Central memory CD8-positive, alpha-beta T cell (primary cell): Measurements from ENCODE around the gene S1PR2.
"Not testable (repeated sequence)": the region's sequence is repeated elsewhere in the genome, so short reads cannot be mapped to it uniquely, and the experiment has no call there.

Experiments
- ATAC-seq: fragments of 150-1000 bp; cut with Tn5 transposase; replicated peaks from 2 replicates; pipeline ENCODE4 v1.10.0; 2022; ENCODE audit warnings: mild to moderate bottlenecking, moderate FRiP score, moderate number of reproducible peaks; ENCODE audit not compliant: poor library complexity, severe bottlenecking; ENCODE audit errors: extremely low read depth
- DNase-seq, 2 donors: peaks; one replicate each; pipeline ENCODE4 v3.0.0; 2021; ENCODE audit warnings: low spot score in 2 of 2
- H3K27ac Mint-ChIP-seq: one replicate; pipeline ENCODE4 v1.8.0; 2022; ENCODE audit warnings: low read depth, mild to moderate bottlenecking, moderate library complexity, mixed read lengths
- H3K27me3 Mint-ChIP-seq: one replicate; pipeline ENCODE4 v1.8.0; 2022; ENCODE audit warnings: mixed read lengths
- H3K36me3 Mint-ChIP-seq: one replicate; pipeline ENCODE4 v1.8.0; 2022; ENCODE audit warnings: mild to moderate bottlenecking, moderate library complexity, mixed read lengths; ENCODE audit not compliant: insufficient read depth
- H3K4me1 Mint-ChIP-seq: one replicate; pipeline ENCODE4 v1.8.0; 2022; ENCODE audit warnings: mixed read lengths
- H3K4me3 Mint-ChIP-seq: one replicate; pipeline ENCODE4 v1.8.0; 2022; ENCODE audit warnings: mild to moderate bottlenecking, moderate library complexity, mixed read lengths
- H3K9me3 Mint-ChIP-seq: one replicate; pipeline ENCODE4 v1.8.0; 2022; ENCODE audit warnings: mixed read lengths

S1PR2 gene

GRCh38 chr19:10209315-10209714, 21.8 kb downstream of the S1PR2 start:
- Mint-ChIP-seq H3K27ac (no peak overlapping the region), H3K4me1 (no peaks in the 10 kb centered on the region), H3K4me3 (no peak overlapping the region), H3K27me3 (no peaks in the 10 kb centered on the region), H3K36me3 (peaks cover 3% of the 10 kb centered on the region), H3K9me3 (peaks cover 5% of the 10 kb centered on the region)
- ATAC-seq (no peak), DNase-seq (no peak)

DNA sequence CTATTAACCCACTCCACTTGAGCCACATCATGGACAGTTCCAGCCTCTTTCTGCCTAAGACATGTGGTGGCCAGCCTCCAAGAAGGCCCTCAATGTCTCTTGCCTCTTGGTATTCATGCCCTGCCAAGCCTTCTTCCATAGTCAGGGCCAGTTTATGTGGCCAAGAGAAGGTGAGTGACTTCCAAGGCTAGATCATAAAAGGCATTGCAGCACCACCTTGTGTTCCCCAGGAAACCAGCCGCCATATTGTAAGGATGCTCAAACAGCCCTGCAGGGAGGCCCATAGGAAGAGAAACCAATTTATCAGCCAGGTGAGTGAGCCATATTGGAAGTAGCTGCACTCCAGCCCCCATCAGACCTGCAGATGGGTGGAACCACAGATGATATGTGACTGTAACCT, 24.1 kb downstream of the S1PR2 start:
- Mint-ChIP-seq H3K4me3 (no peak overlapping the region), H3K27me3 (no peaks in the 10 kb centered on the region), H3K27ac (no peak overlapping the region), H3K36me3 (peaks cover 3% of the 10 kb centered on the region), H3K4me1 (no peaks in the 10 kb centered on the region), H3K9me3 (peaks cover 5% of the 10 kb centered on the region)
- DNase-seq (no peak), ATAC-seq (no peak)

DNA sequence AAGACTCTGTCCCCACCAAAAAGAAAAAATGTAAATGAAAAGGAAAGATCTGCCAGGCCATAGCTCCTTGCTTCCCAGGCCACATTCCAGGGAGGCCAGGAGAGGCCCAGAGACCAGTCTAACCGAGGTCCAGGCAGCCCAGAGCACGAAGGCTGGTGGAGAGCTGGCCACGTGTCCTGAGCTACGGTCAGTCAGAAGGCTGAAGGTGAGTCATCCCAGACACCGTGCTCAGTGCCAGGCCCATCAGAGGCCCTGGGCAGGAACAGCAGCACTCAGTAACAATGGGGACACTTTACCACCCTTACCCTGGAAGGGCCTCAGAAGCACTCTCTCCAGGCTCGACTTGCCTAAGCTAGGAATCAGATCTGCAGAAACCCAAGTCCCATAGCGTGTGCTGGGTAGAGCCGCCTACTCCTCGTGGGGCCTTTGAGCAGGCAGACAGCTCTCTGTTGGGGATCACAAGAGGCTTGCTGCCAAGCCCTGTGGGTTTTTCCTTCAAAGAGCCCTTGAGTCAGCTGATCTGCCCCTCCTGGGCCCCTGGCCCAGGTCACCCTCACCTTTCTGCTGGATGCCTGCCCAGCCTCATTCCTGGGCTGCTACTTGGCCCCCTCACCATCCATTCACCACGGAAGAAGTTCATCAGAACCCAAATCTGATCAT, 24.8 kb downstream of the S1PR2 start:
- H3K4me1 Mint-ChIP-seq, result no peaks in the 10 kb centered on the region
- H3K4me3 Mint-ChIP-seq, result no peak overlapping the region
- peaks cover 5% of the 10 kb centered on the region for H3K9me3 Mint-ChIP-seq
- no peaks in the 10 kb centered on the region for H3K27me3 Mint-ChIP-seq
- peaks cover 3% of the 10 kb centered on the region for H3K36me3 Mint-ChIP-seq
- DNase-seq (no peak), ATAC-seq (no peak)
- no peak overlapping the region for H3K27ac Mint-ChIP-seq

DNA sequence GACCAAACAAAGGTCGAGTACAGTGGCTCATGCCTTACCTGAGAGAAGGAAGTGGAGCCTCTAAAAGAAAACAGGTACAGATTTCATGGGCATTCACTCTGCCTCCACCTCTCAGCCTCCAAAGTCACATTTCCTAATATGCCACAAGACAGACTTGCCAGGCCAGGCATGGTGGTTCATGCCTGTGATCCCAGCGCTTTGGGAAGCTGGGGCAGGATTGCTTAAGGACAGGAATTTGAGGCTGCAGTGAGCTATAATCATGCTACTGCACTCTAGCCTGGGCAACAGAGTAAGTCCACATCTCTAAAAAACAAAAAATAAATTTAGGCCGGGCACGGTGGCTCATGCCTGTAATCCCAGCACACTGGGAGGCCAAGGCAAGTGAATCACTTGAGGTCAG, 25.5 kb downstream of the S1PR2 start:
- Mint-ChIP-seq H3K36me3 (peaks cover 5% of the 10 kb centered on the region), H3K4me1 (no peaks in the 10 kb centered on the region), H3K9me3 (peaks cover 5% of the 10 kb centered on the region), H3K27me3 (no peaks in the 10 kb centered on the region), H3K4me3 (no peak overlapping the region), H3K27ac (no peak overlapping the region)
- ATAC-seq, result no peak
- no peak for DNase-seq

- peaks cover 5% of the 10 kb centered on the region for H3K9me3 Mint-ChIP-seq
Observed at GRCh38 chr19:10203686-10204085, 27.4 kb downstream of the S1PR2 start.

GRCh38 chr19:10201176-10201575, 30.0 kb downstream of the S1PR2 start:
- Mint-ChIP-seq H3K36me3 (peaks cover 2% of the 10 kb centered on the region), H3K4me1 (peaks cover 6% of the 10 kb centered on the region), H3K9me3 (no peaks in the 10 kb centered on the region), H3K4me3 (no peak overlapping the region), H3K27me3 (no peaks in the 10 kb centered on the region), H3K27ac (peak overlapping the region; percentile 41)
- ATAC-seq (no peak), DNase-seq (no peak)

More at GRCh38 chr19:10203686-10204085, 27.4 kb downstream of the S1PR2 start:
- no peak for ATAC-seq
- DNase-seq, result no peak
- H3K4me3 Mint-ChIP-seq, result no peak overlapping the region
- H3K27me3 Mint-ChIP-seq, result no peaks in the 10 kb centered on the region
- no peak overlapping the region for H3K27ac Mint-ChIP-seq
- peaks cover 4% of the 10 kb centered on the region for H3K4me1 Mint-ChIP-seq
- H3K36me3 Mint-ChIP-seq, result peaks cover 5% of the 10 kb centered on the region

DNA sequence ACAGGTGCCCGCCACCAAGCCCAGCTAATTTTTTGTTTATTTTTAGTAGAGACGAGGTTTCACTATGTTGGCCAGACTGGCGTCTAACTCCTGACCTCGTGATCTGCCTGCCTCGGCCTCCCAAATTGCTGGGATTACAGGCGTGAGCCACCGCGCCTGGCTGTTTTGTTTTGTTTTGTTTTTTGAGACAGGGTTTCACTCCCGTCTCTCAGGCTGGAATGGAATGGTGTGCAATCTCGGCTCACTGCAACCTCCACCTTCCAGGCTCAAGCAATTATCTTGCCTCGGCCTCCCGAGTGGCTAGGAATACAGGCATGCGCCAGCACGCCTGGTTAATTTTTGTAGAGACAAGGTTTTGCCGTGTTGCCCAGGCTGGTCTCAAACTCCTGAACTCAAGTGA, 31.0 kb downstream of the S1PR2 start:
- H3K27me3 Mint-ChIP-seq, H3K4me3 Mint-ChIP-seq, H3K27ac Mint-ChIP-seq, H3K9me3 Mint-ChIP-seq, DNase-seq, H3K36me3 Mint-ChIP-seq, ATAC-seq: not testable (repeated sequence)
- peaks cover 10% of the 10 kb centered on the region for H3K4me1 Mint-ChIP-seq

GRCh38 chr19:10198889-10199644, 32.1 kb downstream of the S1PR2 start:
- Mint-ChIP-seq H3K4me1 (peaks cover 17% of the 10 kb centered on the region), H3K36me3 (peaks cover 12% of the 10 kb centered on the region), H3K4me3 (peak overlapping the region; percentile 40), H3K27ac (peak overlapping the region; percentile 80)
- not testable (repeated sequence) for H3K9me3 Mint-ChIP-seq, ATAC-seq, DNase-seq, H3K27me3 Mint-ChIP-seq

- H3K4me1 Mint-ChIP-seq, result peaks cover 29% of the 10 kb centered on the region
- peaks cover 23% of the 10 kb centered on the region for H3K36me3 Mint-ChIP-seq
- H3K27me3 Mint-ChIP-seq, result no peaks in the 10 kb centered on the region
- no peaks in the 10 kb centered on the region for H3K9me3 Mint-ChIP-seq
- peak overlapping the region; percentile 82 for H3K27ac Mint-ChIP-seq
- DNase-seq (no peak), ATAC-seq (peak; percentile 6)
- peak overlapping the region; percentile 91 for H3K4me3 Mint-ChIP-seq
Observed at GRCh38 chr19:10195199-10195519, 36.0 kb downstream of the S1PR2 start.

- Mint-ChIP-seq H3K4me3 (peak within 1 kb of the TSS; percentile 91), H3K36me3 (peaks cover 27% of the 10 kb centered on the region), H3K9me3 (no peaks in the 10 kb centered on the region), H3K27ac (peak within 1 kb of the TSS; percentile 82), H3K27me3 (no peaks in the 10 kb centered on the region), H3K4me1 (peaks cover 34% of the 10 kb centered on the region)
- DNase-seq (peak; percentile 90 to 93), ATAC-seq (peak; percentile 95)
Observed at GRCh38 chr19:10194500-10195198, 36.5 kb downstream of the S1PR2 start, which contains the start of gene DNMT1. Gene DNMT1 (minus strand): TSS chr19:10194953. CDS start chr19:10194899, 54 bp downstream.

DNA sequence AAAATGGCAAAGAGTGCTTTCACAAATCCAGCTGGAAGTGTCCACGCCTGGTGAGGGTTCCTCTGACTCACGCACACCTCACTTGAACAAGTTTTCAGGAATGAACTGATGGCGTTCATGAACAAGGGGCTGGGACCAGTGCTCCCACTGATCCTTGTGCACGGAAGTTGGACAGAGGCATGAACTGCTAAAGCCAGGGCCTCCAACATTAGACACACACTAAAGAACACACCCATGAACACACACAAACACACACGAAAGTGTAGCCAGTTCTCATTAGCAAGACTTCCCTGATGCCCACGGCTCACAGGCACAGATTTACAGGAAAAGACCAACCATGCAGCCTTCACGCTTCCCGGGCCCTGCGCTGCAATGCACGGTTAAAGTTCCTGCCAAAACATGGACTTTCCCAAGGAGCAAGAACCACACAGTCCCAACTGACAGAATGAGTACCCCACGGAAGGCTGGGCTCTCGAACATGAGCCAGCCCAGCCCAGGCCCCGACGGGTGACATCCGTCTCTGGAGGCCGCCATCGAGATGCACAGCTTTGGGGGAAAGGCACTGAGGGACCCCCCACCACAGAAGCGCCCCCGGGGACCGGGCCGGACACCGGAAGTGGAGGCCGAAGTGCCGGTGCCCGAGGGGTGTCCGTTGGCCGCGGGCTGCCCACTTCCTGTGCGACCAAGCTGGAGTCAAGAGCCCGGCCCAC, 37.2 kb downstream of the S1PR2 start:
- H3K9me3 Mint-ChIP-seq, result no peaks in the 10 kb centered on the region
- peaks cover 28% of the 10 kb centered on the region for H3K36me3 Mint-ChIP-seq
- H3K27me3 Mint-ChIP-seq, result no peaks in the 10 kb centered on the region
- peak overlapping the region; percentile 82 for H3K27ac Mint-ChIP-seq
- DNase-seq (no peak), ATAC-seq (no peak)
- H3K4me1 Mint-ChIP-seq, result peaks cover 35% of the 10 kb centered on the region
- peak overlapping the region; percentile 91 for H3K4me3 Mint-ChIP-seq

GRCh38 chr19:10192922-10193321, 38.2 kb downstream of the S1PR2 start:
- DNase-seq, result no peak
- Mint-ChIP-seq H3K4me1 (peaks cover 37% of the 10 kb centered on the region), H3K36me3 (peaks cover 31% of the 10 kb centered on the region), H3K9me3 (no peaks in the 10 kb centered on the region), H3K27me3 (no peaks in the 10 kb centered on the region), H3K27ac (no peak overlapping the region), H3K4me3 (peak overlapping the region; percentile 91)
- ATAC-seq, result no peak
